Measurements from ENCODE around the gene DMRTC2.

Gene DMRTC2

DNA sequence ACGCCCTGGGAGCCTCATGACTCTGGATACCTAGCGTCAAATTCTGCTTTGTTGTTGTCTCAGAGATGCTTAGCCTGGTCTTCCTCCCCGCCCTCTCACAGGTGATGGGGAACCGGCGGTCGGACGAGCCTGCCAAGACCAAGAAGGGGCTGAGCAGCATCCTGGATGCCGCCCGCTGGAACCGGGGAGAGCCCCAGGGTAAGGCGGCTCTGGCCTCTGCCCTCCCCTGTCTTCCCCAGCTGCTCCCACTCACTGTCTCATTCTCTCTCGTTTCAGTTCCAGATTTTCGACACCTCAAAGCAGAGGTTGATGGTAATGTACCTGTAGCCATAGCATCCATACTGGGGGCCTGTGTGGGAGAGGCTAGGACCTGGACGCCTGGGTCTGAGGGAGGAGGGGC is 49.5 kb downstream of the DMRTC2 start:
- DNase-seq = no peak

GRCh38 chr19:41895745-41896580 is 51.1 kb downstream of the DMRTC2 start:
- no peak for DNase-seq

- DNase-seq = no peak
Measured at GRCh38 chr19:41896581-41896942, 51.7 kb downstream of the DMRTC2 start.

- DNase-seq = no peak
Measured at GRCh38 chr19:41897181-41897580, 52.3 kb downstream of the DMRTC2 start.

GRCh38 chr19:41897820-41898219 is 53.0 kb downstream of the DMRTC2 start:
- no peak for DNase-seq

GRCh38 chr19:41898235-41898634 is 53.4 kb downstream of the DMRTC2 start:
- DNase-seq = no peak

All from NCI-H1105 treated with DMSO at 0.1 percent for 48 hours (cell line).